Hepatocyte (in vitro differentiated cells): ENCODE measurements around the gene IL1RAPL1. TPM values are rescaled to one million over a fixed set of nuclear protein-coding genes. Genes with fewer than 3 reads are reported as not detected.

Source experiments
- DNase-seq: peaks from one replicate; pipeline ENCODE4 v3.0.0-alpha.2; 2016; ENCODE audit warnings: low spot score
- H2AFZ ChIP-seq: fragments of 200-600 bp; sonication (generic); 2 replicates; pipeline ENCODE4 v1.6.0; 2016; ENCODE audit warnings: antibody characterized with exemption, mild to moderate bottlenecking
- H3K27ac ChIP-seq: fragments of 200-600 bp; sonication (generic); 2 replicates; pipeline ENCODE4 v1.5.1; 2016; ENCODE audit warnings: mild to moderate bottlenecking
- H3K27me3 ChIP-seq: fragments of 200-600 bp; sonication (generic); 2 replicates; pipeline ENCODE4 v1.6.1; 2016
- H3K36me3 ChIP-seq: fragments of 200-600 bp; sonication (generic); replicated peaks from 2 replicates; pipeline ENCODE4 v1.5.1; 2016; ENCODE audit warnings: low read depth; ENCODE audit not compliant: insufficient read depth
- H3K4me1 ChIP-seq: fragments of 200-600 bp; sonication (generic); 2 replicates; pipeline ENCODE4 v1.5.1; 2016; ENCODE audit warnings: mild to moderate bottlenecking, moderate library complexity; ENCODE audit not compliant: insufficient read depth
- H3K4me2 ChIP-seq: fragments of 200-600 bp; sonication (generic); 2 replicates; pipeline ENCODE4 v1.6.0; 2016
- H3K4me3 ChIP-seq: fragments of 200-600 bp; sonication (generic); 2 replicates; pipeline ENCODE4 v1.5.1; 2016; ENCODE audit warnings: mild to moderate bottlenecking
- H3K79me2 ChIP-seq: fragments of 200-600 bp; sonication (generic); 2 replicates; pipeline ENCODE4 v1.6.0; 2017; ENCODE audit warnings: mild to moderate bottlenecking
- H3K9me2 ChIP-seq: fragments of 200-600 bp; sonication (generic); replicated peaks from 2 replicates; pipeline ENCODE4 v1.6.0; 2017; ENCODE audit warnings: mild to moderate bottlenecking; ENCODE audit not compliant: insufficient read depth
- H3K9me3 ChIP-seq: fragments of 200-600 bp; sonication (generic); 2 replicates; pipeline ENCODE4 v1.5.1; 2016; ENCODE audit warnings: low read depth, mild to moderate bottlenecking
- H4K20me1 ChIP-seq: fragments of 200-600 bp; sonication (generic); 2 replicates; pipeline ENCODE4 v1.6.0; 2016; ENCODE audit warnings: mild to moderate bottlenecking; ENCODE audit not compliant: insufficient read depth, poor library complexity, severe bottlenecking
- CTCF ChIP-seq: fragments of 200-600 bp; sonication (generic); IDR thresholded peaks from 2 replicates; pipeline ENCODE4 v1.5.1; 2016; ENCODE audit warnings: antibody characterized with exemption, mild to moderate bottlenecking; ENCODE audit not compliant: poor library complexity
- EZH2 ChIP-seq: fragments of 200-600 bp; sonication (generic); IDR thresholded peaks from 2 replicates; pipeline ENCODE4 v1.6.1; 2016; ENCODE audit warnings: antibody characterized with exemption, mild to moderate bottlenecking, borderline replicate concordance
- EZH2phosphoT487 ChIP-seq: fragments of 200-600 bp; sonication (generic); IDR thresholded peaks from one replicate; pipeline ENCODE4 v1.6.1; 2018; ENCODE audit warnings: antibody characterized with exemption, mild to moderate bottlenecking, low read depth, moderate library complexity; ENCODE audit not compliant: unreplicated experiment, severe bottlenecking
- WGBS: methylation state at CpG from one replicate; pipeline ENCODE4 v1.1.6; 2016; ENCODE audit warnings: low lambda C conversion rate; ENCODE audit errors: missing lambda C conversion rate; 5-methylcytosine and 5-hydroxymethylcytosine counted together
- polyA plus RNA-seq: library from polyadenylated mRNA; unstranded; fragments of >200 nt; fragmentation: Nextera tagmentation; extraction: Ambion mirVana; gene quantifications from 2 replicates; pipeline ENCODE4 v1.2.1, GENCODE V29; 2016
- total RNA-seq: library from RNA; depleted of rRNA; stranded (reverse); fragments of >200 nt; gene quantifications from 2 replicates; pipeline ENCODE4 v1.2.3, GENCODE V29; 2014

IL1RAPL1 gene
- total and polyA plus RNA-seq, 2 experiments from 2014 or later: 0.89 to 2.7 TPM

GRCh38 chrX:28613558-28613957 lies 26.3 kb downstream of the IL1RAPL1 start:
- Histone ChIP-seq H3K79me2 (no peaks in the 10 kb centered on the region), H2AFZ (no peak overlapping the region), H4K20me1 (no peaks in the 10 kb centered on the region), H3K9me2 (no peaks in the 10 kb centered on the region), H3K9me3 (no peaks in the 10 kb centered on the region), H3K4me3 (no peak overlapping the region), H3K27me3 (no peaks in the 10 kb centered on the region), H3K4me2 (no peak overlapping the region), H3K4me1 (no peaks in the 10 kb centered on the region), H3K36me3 (no peaks in the 10 kb centered on the region), H3K27ac (no peak overlapping the region)
- DNase-seq: no peak
- WGBS: 25% methylated on average over 1 of the region's 1 CpG
- no peak for TF ChIP-seq EZH2
- no peak for TF ChIP-seq CTCF
- no peak for TF ChIP-seq EZH2phosphoT487

GRCh38 chrX:28625223-28625622 lies 38.0 kb downstream of the IL1RAPL1 start:
- H3K27ac ChIP-seq: no peak overlapping the region
- H3K4me3 ChIP-seq: no peak overlapping the region
- H3K4me1 ChIP-seq: no peaks in the 10 kb centered on the region
- no peaks in the 10 kb centered on the region for H3K79me2 ChIP-seq
- no peak overlapping the region for H3K4me2 ChIP-seq
- no peaks in the 10 kb centered on the region for H4K20me1 ChIP-seq
- H3K27me3 ChIP-seq: no peaks in the 10 kb centered on the region
- TF ChIP-seq CTCF (no peak), EZH2phosphoT487 (no peak), EZH2 (no peak)
- WGBS: 65% methylated on average over 2 of the region's 2 CpGs
- no peak for DNase-seq
- H2AFZ ChIP-seq: no peak overlapping the region
- no peaks in the 10 kb centered on the region for H3K9me2 ChIP-seq
- no peaks in the 10 kb centered on the region for H3K9me3 ChIP-seq
- no peaks in the 10 kb centered on the region for H3K36me3 ChIP-seq

- 78% methylated on average over 2 of the region's 2 CpGs for WGBS
- H3K27ac ChIP-seq: no peak overlapping the region
- H3K9me2 ChIP-seq: no peaks in the 10 kb centered on the region
- DNase-seq: peak; percentile 15
- H2AFZ ChIP-seq: no peak overlapping the region
- H3K4me2 ChIP-seq: no peak overlapping the region
- no peaks in the 10 kb centered on the region for H3K36me3 ChIP-seq
- no peaks in the 10 kb centered on the region for H3K9me3 ChIP-seq
- no peaks in the 10 kb centered on the region for H3K4me1 ChIP-seq
- no peaks in the 10 kb centered on the region for H4K20me1 ChIP-seq
- H3K27me3 ChIP-seq: no peaks in the 10 kb centered on the region
- no peak for TF ChIP-seq CTCF
- no peak for TF ChIP-seq EZH2
- TF ChIP-seq EZH2phosphoT487: no peak
- H3K79me2 ChIP-seq: no peaks in the 10 kb centered on the region
- H3K4me3 ChIP-seq: no peak overlapping the region
These were observed 39.3 kb downstream of the IL1RAPL1 start for GRCh38 chrX:28626515-28626914.

GRCh38 chrX:28628120-28628519 lies 40.9 kb downstream of the IL1RAPL1 start:
- no peak overlapping the region for H3K4me3 ChIP-seq
- H3K9me3 ChIP-seq: no peaks in the 10 kb centered on the region
- no peaks in the 10 kb centered on the region for H3K27me3 ChIP-seq
- H3K4me1 ChIP-seq: no peaks in the 10 kb centered on the region
- no peaks in the 10 kb centered on the region for H3K9me2 ChIP-seq
- no peaks in the 10 kb centered on the region for H4K20me1 ChIP-seq
- DNase-seq: peak; percentile 31
- TF ChIP-seq CTCF (no peak), EZH2 (no peak), EZH2phosphoT487 (no peak)
- H3K27ac ChIP-seq: peak overlapping the region; percentile 67
- H3K4me2 ChIP-seq: no peak overlapping the region
- no peaks in the 10 kb centered on the region for H3K79me2 ChIP-seq
- no peak overlapping the region for H2AFZ ChIP-seq
- H3K36me3 ChIP-seq: no peaks in the 10 kb centered on the region
